NB4 (cell line): ENCODE data around the gene NGFR.

ENCODE experiments used
- DNase-seq: peaks from one replicate; pipeline ENCODE4 v3.0.0; 2010; ENCODE audit warnings: low read depth
- H3K4me3 ChIP-seq: one replicate; pipeline ENCODE4 v1.5.1; 2011; ENCODE audit warnings: mild to moderate bottlenecking, low read depth, low read length, moderate library complexity
- CTCF ChIP-seq: IDR thresholded peaks from one replicate; pipeline ENCODE4 v1.5.1; 2012; ENCODE audit warnings: low read depth, low read length
- MAX ChIP-seq: IDR thresholded peaks from 2 replicates; pipeline ENCODE4 v1.6.1; 2011; ENCODE audit warnings: low read depth, low read length
- MYC ChIP-seq: IDR thresholded peaks from 2 replicates; pipeline ENCODE4 v1.6.1; 2011; ENCODE audit warnings: low read depth, low read length
- POLR2A ChIP-seq: IDR thresholded peaks from 2 replicates; pipeline ENCODE4 v1.6.1; 2011; ENCODE audit warnings: mild to moderate bottlenecking; ENCODE audit not compliant: insufficient read length; ENCODE audit errors: extremely low read depth

NGFR gene

GRCh38 chr17:49557312-49558024 lies 62.4 kb downstream of the NGFR start:
- no peak overlapping the region for H3K4me3 ChIP-seq
- DNase-seq = peak; percentile 72
- TF ChIP-seq MAX (no peak), CTCF (peak; percentile 74), POLR2A (no peak), MYC (0 out of 2 replicates have a peak, but pooled peaks have one; percentile 11)
